ENCODE measurements around the gene TPBGL. TPM values are rescaled to one million over a fixed set of nuclear protein-coding genes. Genes with fewer than 3 reads are reported as not detected.

Gene TPBGL
- total and polyA plus RNA-seq, 3 donors from 2014 or later = 8.1 to 15.4 (median 10.0) TPM

GRCh38 chr11:75212411-75212810 lies 28.2 kb upstream of the TPBGL start:
- Histone ChIP-seq H3K4me1 (no peaks in the 10 kb centered on the region), H3K9me3 (no peaks in the 10 kb centered on the region), H3K36me3 (ENCODE audit: low read depth, missing control alignments) (no peaks in the 10 kb centered on the region), H3K4me3 (no peak overlapping the region), H3K27me3 (no peaks in the 10 kb centered on the region), H3K27ac (no peak overlapping the region)
- intact Hi-C loops (cut with DNase I; ENCODE audit: low total_unique reads) = no loop called here
- DNase-seq = no peak
- no peak for TF ChIP-seq POLR2A (IDR thresholded peaks at IDR 0.05)
- TF ChIP-seq CTCF (IDR thresholded peaks at IDR 0.05) = no peak
- WGBS, 2 donors = 80 to 85% methylated on average over 5 of the region's 5 CpGs

GRCh38 chr11:75214411-75214821 lies 26.2 kb upstream of the TPBGL start:
- peak; percentile 94 for DNase-seq
- H3K4me1 ChIP-seq = no peaks in the 10 kb centered on the region
- no peak overlapping the region for H3K27ac ChIP-seq
- H3K36me3 ChIP-seq (ENCODE audit: low read depth, missing control alignments) = no peaks in the 10 kb centered on the region
- no peak overlapping the region for H3K4me3 ChIP-seq
- H3K27me3 ChIP-seq = no peaks in the 10 kb centered on the region
- H3K9me3 ChIP-seq = no peaks in the 10 kb centered on the region
- intact Hi-C loops (cut with DNase I; ENCODE audit: low total_unique reads) = no loop called here
- TF ChIP-seq CTCF (IDR thresholded peaks at IDR 0.05) = peak in 1 of 3 experiments; percentile 29
- no peak for TF ChIP-seq POLR2A (IDR thresholded peaks at IDR 0.05)
- 0 to 2% methylated on average over 8 of the region's 8 CpGs for WGBS, 2 donors

- Histone ChIP-seq H3K27me3 (no peaks in the 10 kb centered on the region), H3K36me3 (ENCODE audit: low read depth, missing control alignments) (no peaks in the 10 kb centered on the region), H3K27ac (no peak overlapping the region), H3K9me3 (no peaks in the 10 kb centered on the region), H3K4me1 (no peaks in the 10 kb centered on the region), H3K4me3 (no peak overlapping the region)
- DNase-seq = no peak
- intact Hi-C loops (cut with DNase I; ENCODE audit: low total_unique reads) = no loop called here
- no peak for TF ChIP-seq POLR2A (IDR thresholded peaks at IDR 0.05)
- no peak for TF ChIP-seq CTCF (IDR thresholded peaks at IDR 0.05)
Observed at GRCh38 chr11:75214843-75215242, 25.7 kb upstream of the TPBGL start.

GRCh38 chr11:75219869-75220268 lies 20.7 kb upstream of the TPBGL start:
- intact Hi-C loops (cut with DNase I; ENCODE audit: low total_unique reads) = no loop called here
- Histone ChIP-seq H3K36me3 (ENCODE audit: low read depth, missing control alignments) (no peaks in the 10 kb centered on the region), H3K27me3 (no peaks in the 10 kb centered on the region), H3K27ac (no peak overlapping the region), H3K4me1 (no peaks in the 10 kb centered on the region), H3K9me3 (no peaks in the 10 kb centered on the region), H3K4me3 (no peak overlapping the region)
- 55 to 65% methylated on average over 2 of the region's 2 CpGs for WGBS, 2 donors
- no peak for DNase-seq
- TF ChIP-seq POLR2A (IDR thresholded peaks at IDR 0.05) = no peak
- TF ChIP-seq CTCF (IDR thresholded peaks at IDR 0.05) = no peak

GRCh38 chr11:75223954-75224643 lies 16.5 kb upstream of the TPBGL start:
- WGBS, 2 donors = 50 to 60% methylated on average over 5 of the region's 5 CpGs
- Histone ChIP-seq H3K4me3 (no peak overlapping the region), H3K4me1 (no peaks in the 10 kb centered on the region), H3K27me3 (no peaks in the 10 kb centered on the region), H3K36me3 (ENCODE audit: low read depth, missing control alignments) (no peaks in the 10 kb centered on the region), H3K27ac (no peak overlapping the region), H3K9me3 (no peaks in the 10 kb centered on the region)
- TF ChIP-seq POLR2A (IDR thresholded peaks at IDR 0.05) = no peak
- no peak for TF ChIP-seq CTCF (IDR thresholded peaks at IDR 0.05)
- DNase-seq = no peak
- intact Hi-C loops (cut with DNase I; ENCODE audit: low total_unique reads) = no loop called here

All from testis (tissue), 3 donors.